GM12891 (cell line): ENCODE data around the gene SFMBT2.

Experiments
- POLR2A ChIP-seq: IDR thresholded peaks from 2 replicates; pipeline ENCODE4 v1.6.1; 2011; ENCODE audit warnings: low read depth, low read length, control low read depth
- POU2F2 ChIP-seq: IDR thresholded peaks from 2 replicates; pipeline ENCODE4 v1.6.1; 2011; ENCODE audit warnings: low read depth, mild to moderate bottlenecking, control low read depth, low read length, moderate library complexity
- TAF1 ChIP-seq: IDR thresholded peaks from 2 replicates; pipeline ENCODE4 v1.6.1; 2011; ENCODE audit warnings: low read depth, low read length, control low read depth

DNA sequence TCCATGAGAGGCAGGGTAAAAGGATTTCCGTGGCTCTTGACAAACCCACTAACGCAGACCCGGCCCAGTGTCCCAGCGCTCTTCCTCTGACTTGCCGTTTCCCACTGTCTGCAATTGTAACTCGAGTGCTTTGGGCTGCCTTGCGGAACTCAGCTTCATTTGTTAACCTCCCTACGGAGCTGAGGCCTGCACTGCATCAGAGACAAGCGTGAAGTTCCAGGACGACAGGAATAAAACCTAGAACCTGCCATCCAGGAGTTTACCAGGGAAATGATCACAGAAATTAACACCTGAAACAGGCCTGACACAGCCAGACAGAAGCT lies 76.2 kb downstream of the SFMBT2 start:
- TF ChIP-seq TAF1 (no peak), POLR2A (no peak), POU2F2 (no peak)
